Stomach (tissue), 4 donors: ENCODE data around the gene TEX2.

Experiments used
- CTCF ChIP-seq, 7 experiments: fragments of 450-650 bp in 4 of 7; fragments of 200-600 bp in 3 of 7; sonication (generic) in 3 of 7; IDR thresholded peaks; one replicate each; pipeline ENCODE4 v1.5.1; 2016 to 2019; ENCODE audit warnings: antibody characterized with exemption in 7 of 7, control low read depth in 2 of 7, mild to moderate bottlenecking in 1 of 7
- EP300 ChIP-seq: sonication (generic); formaldehyde crosslinking; IDR thresholded peaks from one replicate; pipeline ENCODE4 v1.6.1; 2017; ENCODE audit warnings: antibody characterized with exemption
- POLR2A ChIP-seq, 4 donors: fragments of 450-650 bp; IDR thresholded peaks; one replicate each; pipeline ENCODE4 v1.6.1; 2016; ENCODE audit warnings: antibody characterized with exemption in 4 of 4, control low read depth in 2 of 4, mild to moderate bottlenecking in 1 of 4, moderate library complexity in 1 of 4

GRCh38 chr17:64259922-64260321, 3.1 kb downstream of the TEX2 start:
- TF ChIP-seq EP300 (no peak), POLR2A (IDR thresholded peaks at IDR 0.05) (no peak), CTCF (IDR thresholded peaks at IDR 0.05) (no peak)
